GM20431 (cell line): ENCODE results near the gene DHRS9.
"Not testable (repeated sequence)": the region's sequence is repeated elsewhere in the genome, so short reads cannot be mapped to it uniquely, and the experiment has no call there.

Experiments used
- in situ Hi-C: fragments of 300-500 bp; cut with MseI, MboI; formaldehyde crosslinking; loops from one replicate; pipeline ENCODE4 v1.15.0; 2020; ENCODE audit warnings: low sequenced_read_pairs; ENCODE audit not compliant: unreplicated experiment

Gene DHRS9

GRCh38 chr2:169069341-169069740, at the start of gene DHRS9:
TSS of gene DHRS9 (plus strand) at chr2:169069563. CDS start at chr2:169081582, 12,019 bp downstream.
- in situ Hi-C loops = no loop called here

GRCh38 chr2:169023161-169023560, 46.2 kb upstream of the DHRS9 start:
- in situ Hi-C loops = no loop called here

- in situ Hi-C loops = no loop called here
These were observed 43.3 kb upstream of the DHRS9 start for GRCh38 chr2:169026056-169026455.

GRCh38 chr2:169027234-169027633, 42.1 kb upstream of the DHRS9 start:
- in situ Hi-C loops = no loop called here

GRCh38 chr2:169029341-169029740, 40.0 kb upstream of the DHRS9 start:
- in situ Hi-C loops = no loop called here

GRCh38 chr2:169031202-169031601, 38.2 kb upstream of the DHRS9 start, which contains the start of gene ABCB11:
TSS of gene ABCB11 (minus strand) at chr2:169031324. CDS start at chr2:169018125, 13,199 bp downstream.
- in situ Hi-C loops = no loop called here

- in situ Hi-C loops = no loop called here
These were observed 35.1 kb upstream of the DHRS9 start for GRCh38 chr2:169034256-169034655.

GRCh38 chr2:169034984-169035544, 34.3 kb upstream of the DHRS9 start:
- in situ Hi-C loops = no loop called here

- in situ Hi-C loops = no loop called here
These were observed 33.5 kb upstream of the DHRS9 start for GRCh38 chr2:169035887-169036286.

- in situ Hi-C loops = no loop called here
These were observed 32.5 kb upstream of the DHRS9 start for GRCh38 chr2:169036736-169037440.

- in situ Hi-C loops = no loop called here
These were observed 31.0 kb upstream of the DHRS9 start for GRCh38 chr2:169038338-169038757.

- in situ Hi-C loops = no loop called here
These were observed 29.7 kb upstream of the DHRS9 start for GRCh38 chr2:169039702-169040101.

- in situ Hi-C loops = no loop called here
These were observed 27.8 kb upstream of the DHRS9 start for GRCh38 chr2:169041594-169041993.

- in situ Hi-C loops = no loop called here
These were observed 26.5 kb upstream of the DHRS9 start for GRCh38 chr2:169042856-169043255.

GRCh38 chr2:169046440-169047151, 22.8 kb upstream of the DHRS9 start:
- in situ Hi-C loops = no loop called here

- in situ Hi-C loops = no loop called here
These were observed 21.8 kb upstream of the DHRS9 start for GRCh38 chr2:169047256-169048250.

- in situ Hi-C loops = no loop called here
These were observed 20.2 kb upstream of the DHRS9 start for GRCh38 chr2:169049142-169049541.

- in situ Hi-C loops = no loop called here
These were observed 18.7 kb upstream of the DHRS9 start for GRCh38 chr2:169050476-169051240.

- in situ Hi-C loops = not testable (repeated sequence)
These were observed 14.8 kb upstream of the DHRS9 start for GRCh38 chr2:169054575-169054974.
